Fibroblast of lung (primary cell): Measurements from ENCODE around the gene OR9Q2. TPM values are rescaled to one million over a fixed set of nuclear protein-coding genes. Genes with fewer than 3 reads are reported as not detected.

Experiments used
- DNase-seq, 2 donors: peaks; one replicate each; pipeline versions ENCODE4 v3.0.0 to v3.0.0-alpha.2; 2010; ENCODE audit warnings: low read depth in 2 of 2
- H2AFZ ChIP-seq: 2 replicates; pipeline ENCODE4 v1.5.1; 2012; ENCODE audit warnings: low read length, control low read depth, inconsistent platforms
- H3K27ac ChIP-seq: 2 replicates; pipeline ENCODE4 v1.5.1; 2011; ENCODE audit warnings: low read length, control low read depth; ENCODE audit not compliant: insufficient read depth
- H3K27me3 ChIP-seq: 2 replicates; pipeline ENCODE4 v1.5.1; 2011; ENCODE audit warnings: mild to moderate bottlenecking, low read length; ENCODE audit not compliant: control insufficient read depth, insufficient read depth
- H3K36me3 ChIP-seq: 2 replicates; pipeline ENCODE4 v1.5.1; 2011; ENCODE audit warnings: low read length; ENCODE audit not compliant: control insufficient read depth, insufficient read depth
- H3K4me1 ChIP-seq: 2 replicates; pipeline ENCODE4 v1.5.1; 2011; ENCODE audit warnings: low read length; ENCODE audit not compliant: control insufficient read depth, insufficient read depth; ENCODE audit errors: extremely low read depth
- H3K4me2 ChIP-seq: 2 replicates; pipeline ENCODE4 v1.5.1; 2011; ENCODE audit warnings: low read length, control low read depth; ENCODE audit not compliant: insufficient read depth; ENCODE audit errors: extremely low read depth
- H3K4me3 ChIP-seq, 4 experiments: fragments of 200-600 bp in 1 of 4; sonication (generic) in 1 of 4; replicated peaks in 1 of 4; 2 replicates each; pipeline ENCODE4 v1.5.1; 2011 to 2016; ENCODE audit warnings: low read length in 4 of 4, low read depth in 3 of 4, mild to moderate bottlenecking in 3 of 4, control low read depth in 2 of 4, inconsistent platforms in 1 of 4, mixed read lengths in 1 of 4; ENCODE audit not compliant: insufficient read depth in 1 of 4; ENCODE audit errors: control extremely low read depth in 1 of 4
- H3K79me2 ChIP-seq: 2 replicates; pipeline ENCODE4 v1.5.1; 2012; ENCODE audit warnings: mild to moderate bottlenecking, low read length, inconsistent platforms; ENCODE audit not compliant: control insufficient read depth, insufficient read depth
- H3K9ac ChIP-seq: 2 replicates; pipeline ENCODE4 v1.5.1; 2011; ENCODE audit warnings: mild to moderate bottlenecking, low read length, control low read depth; ENCODE audit not compliant: insufficient read depth
- H3K9me3 ChIP-seq: 2 replicates; pipeline ENCODE4 v1.5.1; 2012; ENCODE audit warnings: low read depth, low read length; ENCODE audit not compliant: control insufficient read depth, insufficient read depth
- H4K20me1 ChIP-seq: 2 replicates; pipeline ENCODE4 v1.5.1; 2011; ENCODE audit warnings: low read length; ENCODE audit not compliant: control insufficient read depth, insufficient read depth; ENCODE audit errors: extremely low read depth
- CTCF ChIP-seq, 2 donors: IDR thresholded peaks in 1 of 2; conservative IDR thresholded peaks in 1 of 2; 1 replicate in 1 of 2; 2 replicates in 1 of 2; pipeline ENCODE4 v1.5.1; 2011 to 2012; ENCODE audit warnings: low read length in 2 of 2, control low read depth in 1 of 2, inconsistent platforms in 1 of 2, low read depth in 1 of 2, mild to moderate bottlenecking in 1 of 2
- EZH2 ChIP-seq: IDR thresholded peaks from 2 replicates; pipeline ENCODE4 v1.5.1; 2012; ENCODE audit warnings: low read length, control low read depth, mild to moderate bottlenecking; ENCODE audit errors: missing control alignments
- polyA minus RNA-seq: library from RNA; depleted of rRNA, polyadenylated mRNA; stranded (reverse); fragments of >200 nt; gene quantifications from 2 replicates; pipeline ENCODE4 v1.2.3, GENCODE V29; 2011; ENCODE audit warnings: low replicate concordance
- polyA plus RNA-seq, 2 donors: library from polyadenylated mRNA; depleted of rRNA in 1 of 2; stranded (reverse) in 1 of 2; unstranded in 1 of 2; fragments of >200 nt; gene quantifications; 2 replicates each; pipeline ENCODE4 v1.2.1, GENCODE V29; 2011 to 2012; ENCODE audit warnings: missing spikeins in 1 of 2
- total RNA-seq: library from RNA; depleted of rRNA; stranded (reverse); fragments of >200 nt; gene quantifications from 2 replicates; pipeline ENCODE4 v1.2.1, GENCODE V29; 2014

The OR9Q2 gene
- total RNA-seq, result not detected in 2 replicates
- polyA plus RNA-seq, result not detected in 2 replicates
- not detected in 2 replicates for polyA plus RNA-seq (2012)
- polyA minus RNA-seq, result not detected in 2 replicates

- no peaks in the 10 kb centered on the region for H3K9me3 ChIP-seq
- H3K9ac ChIP-seq, result no peak within 1 kb of the TSS
- no peaks in the 10 kb centered on the region for H3K4me1 ChIP-seq
- H3K79me2 ChIP-seq, result no peaks in the 10 kb centered on the region
- no peaks in the 10 kb centered on the region for H4K20me1 ChIP-seq
- no peak within 1 kb of the TSS for H3K4me2 ChIP-seq
- TF ChIP-seq CTCF (conservative IDR thresholded peaks at IDR 0.05 in 1 of 2, IDR thresholded peaks at IDR 0.05 in 1 of 2; ENCODE audit: low read depth in 1 of 2, low read length in 2 of 2) (no peak), EZH2 (no peak)
- H3K36me3 ChIP-seq, result no peaks in the 10 kb centered on the region
- H3K27ac ChIP-seq, result no peak within 1 kb of the TSS
- no peak within 1 kb of the TSS for H3K4me3 ChIP-seq
- H3K27me3 ChIP-seq, result no peaks in the 10 kb centered on the region
- no peak for DNase-seq
- H2AFZ ChIP-seq, result no peak within 1 kb of the TSS
Measured at GRCh38 chr11:58188770-58189169, at the start of gene OR9Q2. OR9Q2 (plus strand) TSS chr11:58189070; CDS start chr11:58190491, 1,421 bp downstream.

DNA sequence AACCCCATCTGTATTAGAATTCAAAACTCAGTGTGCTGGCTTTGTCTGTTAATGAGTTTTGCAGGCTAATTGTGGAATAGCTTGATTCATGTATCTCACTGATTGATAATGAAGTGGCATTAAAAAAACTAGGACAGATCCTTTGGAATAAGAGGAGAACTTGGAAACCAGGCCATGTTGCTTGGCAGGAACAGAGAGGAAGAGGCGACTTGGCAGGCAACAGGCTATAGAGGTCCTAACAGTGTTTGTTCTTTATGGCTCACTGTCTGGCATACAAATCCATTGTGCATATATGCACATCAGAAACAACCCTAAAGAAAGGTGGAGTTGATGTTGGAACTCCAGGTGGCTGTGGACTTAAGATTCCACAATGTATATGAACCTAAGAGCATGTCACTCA, 46.1 kb upstream of the OR9Q2 start:
- no peaks in the 10 kb centered on the region for H3K79me2 ChIP-seq
- no peak overlapping the region for H3K4me3 ChIP-seq
- no peaks in the 10 kb centered on the region for H4K20me1 ChIP-seq
- no peak overlapping the region for H2AFZ ChIP-seq
- no peaks in the 10 kb centered on the region for H3K36me3 ChIP-seq
- no peak for DNase-seq
- no peak overlapping the region for H3K4me2 ChIP-seq
- no peaks in the 10 kb centered on the region for H3K27me3 ChIP-seq
- no peaks in the 10 kb centered on the region for H3K4me1 ChIP-seq
- H3K9ac ChIP-seq, result no peak overlapping the region
- no peak overlapping the region for H3K27ac ChIP-seq
- TF ChIP-seq EZH2 (no peak), CTCF (conservative IDR thresholded peaks at IDR 0.05 in 1 of 2, IDR thresholded peaks at IDR 0.05 in 1 of 2; ENCODE audit: low read depth in 1 of 2, low read length in 2 of 2) (no peak)
- H3K9me3 ChIP-seq, result no peaks in the 10 kb centered on the region

DNA sequence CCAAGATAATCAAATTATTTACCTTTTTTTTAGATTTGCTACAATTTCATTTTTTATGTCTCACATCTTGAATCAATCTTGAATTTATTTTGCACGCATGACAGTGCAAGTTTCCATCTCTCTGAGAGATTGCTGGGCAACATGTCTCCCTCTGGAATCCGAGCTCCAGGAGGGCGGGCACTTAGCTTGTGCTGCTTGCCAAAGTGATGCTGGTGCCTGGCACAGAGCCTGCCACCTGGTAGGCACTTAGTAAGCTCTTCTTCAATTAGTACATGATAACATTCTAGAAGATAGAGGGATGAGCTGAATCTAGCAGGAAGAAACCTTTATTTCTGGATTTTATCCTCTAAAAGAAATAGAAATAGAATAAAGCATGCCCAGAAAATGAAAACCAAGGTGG, 36.1 kb upstream of the OR9Q2 start:
- H3K4me3 ChIP-seq, result no peak overlapping the region
- H3K27me3 ChIP-seq, result no peaks in the 10 kb centered on the region
- TF ChIP-seq EZH2, result no peak
- TF ChIP-seq CTCF (conservative IDR thresholded peaks at IDR 0.05 in 1 of 2, IDR thresholded peaks at IDR 0.05 in 1 of 2; ENCODE audit: low read depth in 1 of 2, low read length in 2 of 2), result no peak

More for the DNA sequence above, 36.1 kb upstream of the OR9Q2 start:
- Histone ChIP-seq H3K36me3 (no peaks in the 10 kb centered on the region), H3K4me2 (no peak overlapping the region), H3K9me3 (no peaks in the 10 kb centered on the region), H3K79me2 (no peaks in the 10 kb centered on the region), H3K9ac (no peak overlapping the region), H2AFZ (no peak overlapping the region), H4K20me1 (no peaks in the 10 kb centered on the region), H3K27ac (no peak overlapping the region), H3K4me1 (no peaks in the 10 kb centered on the region)
- DNase-seq, result no peak
